Upper lobe of left lung (tissue), 6 donors: ENCODE measurements around the gene DNASE2. TPM values are rescaled to one million over a fixed set of nuclear protein-coding genes. Genes with fewer than 3 reads are reported as not detected.
"Not testable (repeated sequence)": the region's sequence is repeated elsewhere in the genome, so short reads cannot be mapped to it uniquely, and the experiment has no call there.

Experiments used
- ATAC-seq, 2 donors: fragments of 200-7000 bp; cut with Tn5 transposase; one replicate each; pipeline ENCODE4 v1.9.1; 2022; ENCODE audit warnings: mild to moderate bottlenecking in 2 of 2, moderate library complexity in 2 of 2; ENCODE audit not compliant: low FRiP score in 2 of 2
- DNase-seq, 2 donors: peaks; one replicate each; pipeline ENCODE4 v3.0.0-alpha.2; 2019 to 2020
- H3K27ac ChIP-seq, 4 donors: fragments of 200-600 bp; sonication (generic); one replicate each; pipeline ENCODE4 v1.5.1; 2016 to 2019
- H3K27me3 ChIP-seq, 4 donors: fragments of 200-600 bp; sonication (generic); one replicate each; pipeline ENCODE4 v1.5.1; 2017 to 2019
- H3K36me3 ChIP-seq, 4 donors: fragments of 200-600 bp; sonication (generic); one replicate each; pipeline ENCODE4 v1.5.1; 2016 to 2019
- H3K4me1 ChIP-seq, 4 donors: fragments of 200-600 bp; sonication (generic); one replicate each; pipeline ENCODE4 v1.5.1; 2018 to 2019
- H3K4me3 ChIP-seq, 4 donors: fragments of 200-600 bp; sonication (generic); one replicate each; pipeline ENCODE4 v1.5.1; 2017 to 2019; ENCODE audit warnings: mild to moderate bottlenecking in 2 of 4, moderate library complexity in 1 of 4
- H3K9me3 ChIP-seq, 4 donors: fragments of 200-600 bp; sonication (generic); one replicate each; pipeline ENCODE4 v1.5.1; 2018 to 2019
- EP300 ChIP-seq, 4 donors: sonication (generic); formaldehyde crosslinking; IDR thresholded peaks; one replicate each; pipeline ENCODE4 v1.5.1; 2017; ENCODE audit warnings: antibody characterized with exemption in 4 of 4, control low read depth in 2 of 4
- POLR2A ChIP-seq, 4 donors: fragments of 450-650 bp; IDR thresholded peaks; one replicate each; pipeline ENCODE4 v1.5.1; 2016 to 2017; ENCODE audit warnings: antibody characterized with exemption in 4 of 4, mild to moderate bottlenecking in 2 of 4
- POLR2AphosphoS5 ChIP-seq, 2 donors: sonication (generic); formaldehyde crosslinking; IDR thresholded peaks; one replicate each; pipeline ENCODE4 v1.5.1; 2017; ENCODE audit warnings: antibody characterized with exemption in 2 of 2
- WGBS, 2 donors: methylation state at CpG; one replicate each; pipeline ENCODE4 v1.1.5; 2017 to 2018; 5-methylcytosine and 5-hydroxymethylcytosine counted together
- total RNA-seq, 6 donors: library from RNA; depleted of rRNA in 4 of 6; stranded (reverse); fragments of >200 nt in 4 of 6; gene quantifications; one replicate each; pipeline versions ENCODE4 v1.1.0 to v1.2.1, GENCODE V29; 2016 to 2021
- TF ChIP-seq, protein P1 (sequence below), 6 experiments: fragments of 450-650 bp in 4 of 6; fragments of 200-600 bp in 2 of 6; sonication (generic) in 2 of 6; IDR thresholded peaks; one replicate each; pipeline ENCODE4 v1.5.1; 2016 to 2019; ENCODE audit warnings: antibody characterized with exemption in 6 of 6
- donor health status: DM: no; HTN: no; CAD: no; lungs with moderate emphysema.
- donor health status: DM: no; HTN: yes; CAD: no; lungs with severe emphysema.

DNASE2 gene
- total RNA-seq, 6 donors from 2014 or later, result 34.6 to 87.2 (median 60.1) TPM

DNA sequence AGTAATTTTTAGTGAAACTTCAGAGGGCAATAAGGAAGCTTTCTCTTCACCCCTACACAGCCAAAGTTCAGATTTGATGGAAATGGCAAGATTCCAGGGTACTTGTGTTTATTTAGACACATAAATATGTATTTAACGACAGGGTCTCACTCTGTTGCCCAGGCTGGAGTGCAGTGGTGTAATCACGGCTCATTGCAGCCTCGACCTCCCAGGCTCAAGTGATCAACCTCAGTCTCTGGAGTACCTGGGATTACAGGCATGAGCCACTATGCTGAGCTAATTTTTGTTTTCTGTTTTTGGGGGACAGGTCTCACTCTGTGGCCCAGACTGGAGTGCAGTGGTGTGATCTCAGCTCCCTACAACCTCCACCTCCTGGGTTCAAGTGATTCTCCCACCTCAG is 39.8 kb upstream of the DNASE2 start:
- Histone ChIP-seq H3K27me3 (no peaks in the 10 kb centered on the region), H3K36me3 (peaks cover 31 to 40% (median 39%) of the 10 kb centered on the region in 4 donors), H3K9me3 (no peaks in the 10 kb centered on the region), H3K4me3 (no peak overlapping the region), H3K27ac (no peak overlapping the region), H3K4me1 (peaks cover 6 to 13% (median 9%) of the 10 kb centered on the region in 4 donors)
- WGBS, 2 donors, result 34 to 45% methylated on average over 3 of the region's 3 CpGs
- TF ChIP-seq EP300 (IDR thresholded peaks at IDR 0.05) (no peak), POLR2AphosphoS5 (IDR thresholded peaks at IDR 0.05) (no peak), POLR2A (IDR thresholded peaks at IDR 0.05) (no peak)
- TF ChIP-seq, protein P1, sequence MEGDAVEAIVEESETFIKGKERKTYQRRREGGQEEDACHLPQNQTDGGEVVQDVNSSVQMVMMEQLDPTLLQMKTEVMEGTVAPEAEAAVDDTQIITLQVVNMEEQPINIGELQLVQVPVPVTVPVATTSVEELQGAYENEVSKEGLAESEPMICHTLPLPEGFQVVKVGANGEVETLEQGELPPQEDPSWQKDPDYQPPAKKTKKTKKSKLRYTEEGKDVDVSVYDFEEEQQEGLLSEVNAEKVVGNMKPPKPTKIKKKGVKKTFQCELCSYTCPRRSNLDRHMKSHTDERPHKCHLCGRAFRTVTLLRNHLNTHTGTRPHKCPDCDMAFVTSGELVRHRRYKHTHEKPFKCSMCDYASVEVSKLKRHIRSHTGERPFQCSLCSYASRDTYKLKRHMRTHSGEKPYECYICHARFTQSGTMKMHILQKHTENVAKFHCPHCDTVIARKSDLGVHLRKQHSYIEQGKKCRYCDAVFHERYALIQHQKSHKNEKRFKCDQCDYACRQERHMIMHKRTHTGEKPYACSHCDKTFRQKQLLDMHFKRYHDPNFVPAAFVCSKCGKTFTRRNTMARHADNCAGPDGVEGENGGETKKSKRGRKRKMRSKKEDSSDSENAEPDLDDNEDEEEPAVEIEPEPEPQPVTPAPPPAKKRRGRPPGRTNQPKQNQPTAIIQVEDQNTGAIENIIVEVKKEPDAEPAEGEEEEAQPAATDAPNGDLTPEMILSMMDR (IDR thresholded peaks at IDR 0.05), result no peak
- DNase-seq (no peak), ATAC-seq (no peak)

GRCh38 chr19:12918253-12918652 is 37.0 kb upstream of the DNASE2 start:
- Histone ChIP-seq H3K4me3 (no peak overlapping the region), H3K36me3 (peaks cover 7 to 13% (median 11%) of the 10 kb centered on the region in 4 donors), H3K4me1 (peaks cover 15 to 27% (median 20%) of the 10 kb centered on the region in 4 donors), H3K27ac (no peak overlapping the region), H3K27me3 (no peaks in the 10 kb centered on the region), H3K9me3 (no peaks in the 10 kb centered on the region)
- DNase-seq (no peak), ATAC-seq (no peak)
- 93 to 94% methylated on average over 14 of the region's 14 CpGs for WGBS, 2 donors
- TF ChIP-seq EP300 (IDR thresholded peaks at IDR 0.05) (no peak), POLR2AphosphoS5 (IDR thresholded peaks at IDR 0.05) (no peak), POLR2A (IDR thresholded peaks at IDR 0.05) (no peak)
- TF ChIP-seq, protein P1 (IDR thresholded peaks at IDR 0.05), result no peak

DNA sequence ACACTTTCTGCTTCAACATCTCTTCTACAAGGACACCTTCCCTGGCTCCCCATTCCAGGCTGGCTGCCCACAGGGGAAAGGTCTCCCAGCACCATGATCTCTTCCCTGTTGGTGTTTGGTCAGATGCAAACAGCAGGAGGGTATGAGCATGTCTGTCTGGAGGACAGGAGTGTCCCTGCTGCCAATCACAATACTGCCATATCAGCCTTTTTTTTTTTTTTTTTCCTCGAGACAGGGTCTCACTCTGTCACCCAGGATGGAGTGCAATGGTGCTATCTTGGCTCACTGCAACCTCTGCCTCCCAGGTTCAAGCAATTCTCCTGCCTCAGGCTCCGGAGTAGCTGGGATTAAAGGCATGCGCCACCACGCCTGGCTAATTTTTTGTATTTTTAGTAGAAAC is 34.6 kb upstream of the DNASE2 start:
- not testable (repeated sequence) for H3K4me3 ChIP-seq, H3K27me3 ChIP-seq, H3K9me3 ChIP-seq, ATAC-seq, H3K27ac ChIP-seq, DNase-seq, H3K36me3 ChIP-seq
- H3K4me1 ChIP-seq, result peaks cover 26 to 38% (median 30%) of the 10 kb centered on the region in 4 donors
- 92 to 98% methylated on average over 4 of the region's 4 CpGs for WGBS, 2 donors

GRCh38 chr19:12913851-12914690 is 32.8 kb upstream of the DNASE2 start:
- Histone ChIP-seq H3K4me3 (no peak overlapping the region), H3K4me1 (peaks cover 24 to 30% (median 26%) of the 10 kb centered on the region in 4 donors), H3K27ac (peak overlapping the region; percentile 13 to 73 (median 59)), H3K27me3 (no peaks in the 10 kb centered on the region), H3K36me3 (no peaks in the 10 kb centered on the region), H3K9me3 (no peaks in the 10 kb centered on the region)
- peak in 1 of 2 donors; percentile 30 for DNase-seq
- no peak for ATAC-seq
- WGBS, 2 donors, result 41 to 48% methylated on average over 8 to 12 of the region's 12 CpGs
- TF ChIP-seq POLR2A (IDR thresholded peaks at IDR 0.05) (no peak), EP300 (IDR thresholded peaks at IDR 0.05) (no peak), POLR2AphosphoS5 (IDR thresholded peaks at IDR 0.05) (no peak)
- TF ChIP-seq, protein P1 (IDR thresholded peaks at IDR 0.05), result no peak

- no peaks in the 10 kb centered on the region for H3K36me3 ChIP-seq
- peak overlapping the region; percentile 13 to 73 (median 59) for H3K27ac ChIP-seq
- WGBS, 2 donors, result 10 to 15% methylated on average over 6 to 22 of the region's 22 CpGs
- peak overlapping the region in 3 of 4 donors; percentile 16 to 32 (median 17) for H3K4me3 ChIP-seq
- ATAC-seq (peak; percentile 60 to 64), DNase-seq (peak; percentile 71 to 85)
- H3K4me1 ChIP-seq, result peaks cover 20 to 25% (median 21%) of the 10 kb centered on the region in 4 donors
- H3K9me3 ChIP-seq, result no peaks in the 10 kb centered on the region
- no peaks in the 10 kb centered on the region for H3K27me3 ChIP-seq
- TF ChIP-seq EP300 (IDR thresholded peaks at IDR 0.05) (no peak), POLR2AphosphoS5 (IDR thresholded peaks at IDR 0.05) (no peak), POLR2A (IDR thresholded peaks at IDR 0.05) (no peak)
- TF ChIP-seq, protein P1 (IDR thresholded peaks at IDR 0.05), result no peak
Measured at GRCh38 chr19:12913011-12913561, 31.8 kb upstream of the DNASE2 start.
